AG04450 (cell line): ENCODE measurements around the gene NATD1. TPM values are rescaled to one million over a fixed set of nuclear protein-coding genes. Genes with fewer than 3 reads are reported as not detected.

Source experiments
- CTCF ChIA-PET: fragments of 300-600, 350-600 bp; formaldehyde crosslinking; extraction: SDS; loops from one replicate; lab custom pipeline; 2022; ENCODE audit warnings: antibody characterized with exemption, inconsistent platforms; lab: Charles Lee
- POLR2A ChIA-PET: fragments of 350-600 bp; formaldehyde crosslinking; extraction: SDS; loops from one replicate; lab custom pipeline; 2021; ENCODE audit warnings: antibody characterized with exemption, inconsistent platforms; lab: Yijun Ruan, JAX
- DNase-seq: peaks from one replicate; pipeline ENCODE4 v3.0.0-alpha.2; 2011; ENCODE audit warnings: low read depth, low spot score
- H3K27ac ChIP-seq: one replicate; pipeline ENCODE4 v1.5.1; 2012; ENCODE audit warnings: low read depth, low read length, control low read depth
- H3K27me3 ChIP-seq: one replicate; pipeline ENCODE4 v1.6.0; 2012; ENCODE audit warnings: low read length; ENCODE audit not compliant: control insufficient read depth, insufficient read depth
- H3K4me3 ChIP-seq: 2 replicates; pipeline ENCODE4 v1.5.1; 2011; ENCODE audit warnings: mild to moderate bottlenecking, low read depth, low read length, control low read depth
- H3K9me3 ChIP-seq: 2 replicates; pipeline ENCODE4 v1.5.1; 2012; ENCODE audit warnings: low read length; ENCODE audit not compliant: control insufficient read depth, insufficient read depth
- polyA plus RNA-seq: library from polyadenylated mRNA; depleted of rRNA; stranded (reverse); fragments of >200 nt; gene quantifications from 2 replicates; pipeline ENCODE4 v1.2.3, GENCODE V29; 2011
- TF ChIP-seq, protein P1 (sequence below): IDR thresholded peaks from 2 replicates; pipeline ENCODE4 v1.5.1; 2011; ENCODE audit warnings: low read depth, low read length, control low read depth, inconsistent platforms

NATD1 gene
- polyA plus RNA-seq, 1 experiment, result 4.0 TPM

DNA sequence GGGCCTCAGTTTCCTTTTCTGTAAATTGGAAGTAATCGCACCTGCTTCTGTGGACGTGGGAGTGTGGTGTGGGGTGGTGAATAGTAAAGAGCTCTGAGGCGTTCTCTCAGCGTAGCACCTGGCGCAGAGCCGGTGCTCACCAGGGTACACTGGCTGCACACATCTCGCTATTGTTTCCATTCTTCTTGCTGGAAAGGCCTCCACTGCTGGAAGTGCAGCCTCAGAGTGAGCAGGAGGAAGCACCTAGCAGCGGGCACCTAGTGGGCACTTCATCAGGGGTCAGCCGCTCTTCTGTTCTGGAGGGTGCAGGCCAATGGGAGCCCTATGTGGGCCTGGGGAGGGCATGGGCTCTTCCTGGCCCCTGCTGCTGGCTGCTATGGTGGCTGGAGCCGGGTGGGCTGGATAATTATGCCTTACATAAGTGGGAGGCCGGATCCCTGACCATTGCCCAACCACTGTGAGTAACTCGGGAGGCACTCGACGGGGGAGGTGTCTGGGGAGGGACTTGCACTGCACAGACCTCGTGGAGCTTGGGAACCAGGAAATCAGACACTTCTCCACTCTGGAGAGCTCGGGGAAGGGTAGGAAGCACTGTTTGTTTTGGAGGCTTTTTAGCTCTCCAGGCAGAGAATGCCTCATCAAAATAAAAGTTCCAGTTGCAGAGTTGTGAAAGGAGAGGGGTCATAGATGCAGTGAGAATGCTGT, 33.0 kb upstream of the NATD1 start:
- ChIA-PET POLR2A (interaction anchor here (0.5 to 3.1 kb wide), 6 partner anchors 9 to 263 kb away, joined by 3 to 14 read pairs (median 6); partner anchors contain the start of genes TMEM11 and USP22), CTCF (interaction anchor here (0.5 to 2.1 kb wide), 6 partner anchors 10 to 226 kb away, joined by 3 to 8 read pairs (median 3); no protein-coding TSS in a partner anchor)

DNA sequence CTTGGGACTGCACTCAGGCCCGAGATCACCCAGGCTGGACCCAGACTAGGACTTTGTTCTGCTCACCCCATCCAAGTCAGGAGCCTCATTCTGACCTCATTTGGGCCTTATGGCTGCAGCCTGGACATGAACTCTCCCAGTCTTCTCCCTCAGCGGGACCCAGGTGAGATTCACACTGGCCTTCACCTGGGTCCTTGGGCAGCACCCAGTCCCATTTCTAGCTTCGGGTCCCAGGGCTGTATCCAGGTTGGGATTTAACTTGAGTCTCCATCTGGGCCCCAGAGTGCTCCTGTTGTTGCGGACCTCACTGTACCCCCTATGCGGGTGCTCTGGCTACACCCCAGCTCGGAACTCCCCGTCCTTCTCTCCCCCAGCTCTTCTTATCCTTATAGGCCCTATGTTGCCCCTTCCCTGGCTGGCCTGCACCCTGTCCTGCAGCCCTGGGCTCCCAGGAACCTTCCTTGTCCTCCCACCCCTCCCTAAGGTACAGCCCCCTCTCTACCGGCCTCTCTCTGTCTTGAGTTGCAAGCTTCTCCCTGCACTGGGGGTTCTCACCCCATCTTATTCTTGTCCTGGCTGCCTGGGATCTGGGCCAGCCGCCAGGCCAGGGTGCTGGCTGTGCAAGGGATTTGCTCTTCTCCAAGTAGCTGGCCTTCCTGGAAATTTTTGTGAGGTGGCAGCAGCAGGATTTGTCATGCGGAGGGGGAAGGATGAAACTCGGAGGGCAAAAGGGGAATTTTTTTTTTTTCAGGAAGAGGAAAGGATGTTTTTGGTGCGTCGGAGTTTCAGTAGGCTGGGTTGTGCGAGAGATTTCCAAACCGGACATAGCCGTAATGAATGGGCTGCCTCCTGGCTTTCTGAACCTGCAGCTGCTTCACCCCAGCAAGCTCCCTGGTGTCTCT, 32.2 kb upstream of the NATD1 start:
- POLR2A ChIA-PET, result interaction anchor here (1.2 to 3.1 kb wide), 4 partner anchors 9 to 242 kb away, joined by 4 to 14 read pairs (median 8); partner anchors contain the start of gene USP22
- Histone ChIP-seq H3K27ac (peak overlapping the region; percentile 91), H3K27me3 (no peaks in the 10 kb centered on the region), H3K9me3 (no peaks in the 10 kb centered on the region; the same call in 1 of the 2 replicates), H3K4me3 (peak overlapping the region; percentile 86)
- TF ChIP-seq, protein P1, sequence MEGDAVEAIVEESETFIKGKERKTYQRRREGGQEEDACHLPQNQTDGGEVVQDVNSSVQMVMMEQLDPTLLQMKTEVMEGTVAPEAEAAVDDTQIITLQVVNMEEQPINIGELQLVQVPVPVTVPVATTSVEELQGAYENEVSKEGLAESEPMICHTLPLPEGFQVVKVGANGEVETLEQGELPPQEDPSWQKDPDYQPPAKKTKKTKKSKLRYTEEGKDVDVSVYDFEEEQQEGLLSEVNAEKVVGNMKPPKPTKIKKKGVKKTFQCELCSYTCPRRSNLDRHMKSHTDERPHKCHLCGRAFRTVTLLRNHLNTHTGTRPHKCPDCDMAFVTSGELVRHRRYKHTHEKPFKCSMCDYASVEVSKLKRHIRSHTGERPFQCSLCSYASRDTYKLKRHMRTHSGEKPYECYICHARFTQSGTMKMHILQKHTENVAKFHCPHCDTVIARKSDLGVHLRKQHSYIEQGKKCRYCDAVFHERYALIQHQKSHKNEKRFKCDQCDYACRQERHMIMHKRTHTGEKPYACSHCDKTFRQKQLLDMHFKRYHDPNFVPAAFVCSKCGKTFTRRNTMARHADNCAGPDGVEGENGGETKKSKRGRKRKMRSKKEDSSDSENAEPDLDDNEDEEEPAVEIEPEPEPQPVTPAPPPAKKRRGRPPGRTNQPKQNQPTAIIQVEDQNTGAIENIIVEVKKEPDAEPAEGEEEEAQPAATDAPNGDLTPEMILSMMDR, result no peak
- no peak for DNase-seq
- CTCF ChIA-PET, result interaction anchor here (1.1 to 2.1 kb wide), 3 partner anchors 156 to 227 kb away, joined by 3 to 8 read pairs (median 3); no protein-coding TSS in a partner anchor

More for the DNA sequence above, 33.0 kb upstream of the NATD1 start:
- Histone ChIP-seq H3K27me3 (no peaks in the 10 kb centered on the region), H3K9me3 (peaks cover under 1% of the 10 kb centered on the region), H3K4me3 (peak overlapping the region; percentile 86), H3K27ac (peak overlapping the region; percentile 94)
- TF ChIP-seq, protein P1, result 0 out of 2 replicates have a peak, but pooled peaks have one; percentile 10
- peak; percentile 96 for DNase-seq

DNA sequence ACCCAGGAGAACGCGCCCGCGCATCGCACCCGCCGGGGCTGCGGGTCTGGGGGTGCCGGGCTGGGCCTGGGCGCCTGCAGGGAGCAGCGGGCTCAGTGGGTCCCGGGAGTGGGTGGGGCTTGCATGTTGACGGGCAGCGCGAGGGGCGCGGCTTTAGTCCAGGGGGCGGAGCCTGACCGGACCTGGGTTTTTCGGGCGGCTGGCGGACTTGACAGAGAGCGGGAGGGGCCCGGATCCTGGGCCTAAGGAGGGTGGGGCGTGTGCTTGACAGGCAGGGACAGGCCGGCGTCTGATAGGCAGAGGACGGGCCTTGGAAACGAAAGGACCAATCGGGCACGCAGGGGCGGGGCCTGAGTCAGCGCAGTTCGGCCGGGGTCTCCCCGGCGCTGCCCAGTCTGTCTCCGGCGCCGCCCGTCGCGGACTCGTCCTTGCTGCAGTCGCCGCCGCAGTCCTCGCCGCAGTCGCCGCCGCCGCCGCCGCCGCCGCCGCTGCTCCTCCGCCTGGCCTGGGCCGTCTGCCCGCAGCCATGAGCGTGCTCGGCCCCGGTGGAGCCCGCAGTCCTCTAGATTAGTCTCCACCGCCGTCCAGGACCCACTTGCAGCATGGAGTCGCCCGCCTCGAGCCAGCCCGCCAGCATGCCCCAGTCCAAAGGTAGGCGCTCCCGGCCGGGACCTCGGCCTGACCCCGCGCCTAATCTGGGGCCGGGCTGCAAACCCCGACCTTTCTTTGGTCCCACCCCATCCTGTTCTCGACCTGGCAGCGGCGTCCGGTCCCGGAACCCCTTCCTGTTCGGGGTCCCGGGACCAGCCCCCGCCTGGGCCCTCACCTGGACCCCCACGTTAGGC, 31.3 kb upstream of the NATD1 start, which contains the start of gene MAP2K3:
TSS of gene MAP2K3 (plus strand) at position 393 of the 845 bp plus-strand sequence. CDS start at position 603, 210 bp downstream.
- POLR2A ChIA-PET, result no interaction called here
- Histone ChIP-seq H3K4me3 (peak within 1 kb of the TSS; percentile 86), H3K27me3 (no peaks in the 10 kb centered on the region), H3K9me3 (no peaks in the 10 kb centered on the region; the same call in 1 of the 2 replicates), H3K27ac (peak within 1 kb of the TSS; percentile 97)
- peak; percentile 97 for DNase-seq
- CTCF ChIA-PET, result interaction anchor here (0.7 kb wide), 1 partner anchor 228 kb away, joined by 3 read pairs; no protein-coding TSS in a partner anchor
- TF ChIP-seq, protein P1, result no peak

DNA sequence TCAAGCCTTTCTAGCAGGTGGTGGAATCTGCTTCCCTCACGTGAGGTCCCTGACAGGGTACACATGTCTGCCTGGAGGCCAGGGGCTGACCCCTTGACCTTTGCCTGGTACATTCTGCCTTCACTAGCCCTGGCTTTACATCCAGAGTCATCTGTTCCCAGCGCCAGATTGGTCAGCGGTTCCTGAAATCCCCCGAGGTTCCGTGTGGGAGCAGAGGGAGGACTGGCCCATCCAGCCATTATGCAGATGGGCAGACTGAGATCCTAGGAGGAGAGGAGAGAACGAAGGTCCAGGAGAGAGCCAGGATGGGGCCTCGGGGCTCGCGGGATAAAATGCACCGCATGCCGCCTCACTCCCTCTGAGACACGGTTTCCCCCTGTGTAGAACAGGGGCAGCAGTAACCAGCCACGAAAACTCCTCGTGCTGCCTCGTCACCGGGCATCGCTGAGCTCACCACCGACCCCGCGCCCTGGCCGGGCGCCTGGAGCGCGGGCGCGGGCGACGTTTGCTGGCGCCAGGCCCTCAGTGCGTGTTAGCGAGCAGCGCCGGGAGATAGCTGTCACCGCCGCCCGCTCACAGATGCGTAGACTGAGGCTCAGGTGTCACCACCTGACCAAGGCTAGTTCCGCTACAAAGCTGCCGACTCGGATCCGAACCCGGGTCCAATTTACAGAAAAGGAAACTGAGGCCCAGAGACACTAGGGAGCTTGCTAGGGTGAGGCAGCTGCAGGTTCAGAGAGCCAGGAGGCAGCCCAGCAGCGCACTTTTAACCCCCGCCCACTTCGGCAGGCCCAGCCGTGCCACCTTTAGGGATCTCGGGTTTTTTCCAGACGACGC, 30.5 kb upstream of the NATD1 start:
- TF ChIP-seq, protein P1, result no peak
- ChIA-PET POLR2A (no interaction called here), CTCF (interaction anchor here (0.7 to 3.2 kb wide), 2 partner anchors 155 to 229 kb away, joined by 3 to 17 read pairs; no protein-coding TSS in a partner anchor)
- H3K27me3 ChIP-seq, result no peaks in the 10 kb centered on the region
- H3K4me3 ChIP-seq, result peak overlapping the region; percentile 47
- no peak for DNase-seq
- peak overlapping the region; percentile 97 for H3K27ac ChIP-seq
- no peaks in the 10 kb centered on the region; the same call in 1 of the 2 replicates for H3K9me3 ChIP-seq
